ENCODE data around the gene FREM1.

- TF ChIP-seq, protein P1, sequence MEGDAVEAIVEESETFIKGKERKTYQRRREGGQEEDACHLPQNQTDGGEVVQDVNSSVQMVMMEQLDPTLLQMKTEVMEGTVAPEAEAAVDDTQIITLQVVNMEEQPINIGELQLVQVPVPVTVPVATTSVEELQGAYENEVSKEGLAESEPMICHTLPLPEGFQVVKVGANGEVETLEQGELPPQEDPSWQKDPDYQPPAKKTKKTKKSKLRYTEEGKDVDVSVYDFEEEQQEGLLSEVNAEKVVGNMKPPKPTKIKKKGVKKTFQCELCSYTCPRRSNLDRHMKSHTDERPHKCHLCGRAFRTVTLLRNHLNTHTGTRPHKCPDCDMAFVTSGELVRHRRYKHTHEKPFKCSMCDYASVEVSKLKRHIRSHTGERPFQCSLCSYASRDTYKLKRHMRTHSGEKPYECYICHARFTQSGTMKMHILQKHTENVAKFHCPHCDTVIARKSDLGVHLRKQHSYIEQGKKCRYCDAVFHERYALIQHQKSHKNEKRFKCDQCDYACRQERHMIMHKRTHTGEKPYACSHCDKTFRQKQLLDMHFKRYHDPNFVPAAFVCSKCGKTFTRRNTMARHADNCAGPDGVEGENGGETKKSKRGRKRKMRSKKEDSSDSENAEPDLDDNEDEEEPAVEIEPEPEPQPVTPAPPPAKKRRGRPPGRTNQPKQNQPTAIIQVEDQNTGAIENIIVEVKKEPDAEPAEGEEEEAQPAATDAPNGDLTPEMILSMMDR (IDR thresholded peaks at IDR 0.05), result no peak
- TF ChIP-seq POLR2A (IDR thresholded peaks at IDR 0.05), result no peak
- no peak for TF ChIP-seq POLR2AphosphoS5 (IDR thresholded peaks at IDR 0.05; ENCODE audit: insufficient read depth in 1 of 2, low read depth in 1 of 2)
Observed at GRCh38 chr9:14906000-14906399, 4.2 kb downstream of the FREM1 start.
